Gastrocnemius medialis (tissue), 4 donors: ENCODE measurements around the gene EDARADD.

Experiments
- POLR2A ChIP-seq, 2 donors: fragments of 450-650 bp; IDR thresholded peaks; one replicate each; pipeline ENCODE4 v1.6.1; 2017; ENCODE audit warnings: antibody characterized with exemption in 2 of 2, mild to moderate bottlenecking in 2 of 2, moderate library complexity in 2 of 2
- TF ChIP-seq, protein P1 (sequence below), 5 experiments: fragments of 450-650 bp in 3 of 5; fragments of 200-600 bp in 2 of 5; sonication (generic) in 2 of 5; IDR thresholded peaks in 4 of 5; conservative IDR thresholded peaks in 1 of 5; 1 replicate in 4 of 5; 2 replicates in 1 of 5; pipeline ENCODE4 v1.5.1; 2016 to 2019; ENCODE audit warnings: antibody characterized with exemption in 5 of 5, mild to moderate bottlenecking in 3 of 5, moderate library complexity in 3 of 5

DNA sequence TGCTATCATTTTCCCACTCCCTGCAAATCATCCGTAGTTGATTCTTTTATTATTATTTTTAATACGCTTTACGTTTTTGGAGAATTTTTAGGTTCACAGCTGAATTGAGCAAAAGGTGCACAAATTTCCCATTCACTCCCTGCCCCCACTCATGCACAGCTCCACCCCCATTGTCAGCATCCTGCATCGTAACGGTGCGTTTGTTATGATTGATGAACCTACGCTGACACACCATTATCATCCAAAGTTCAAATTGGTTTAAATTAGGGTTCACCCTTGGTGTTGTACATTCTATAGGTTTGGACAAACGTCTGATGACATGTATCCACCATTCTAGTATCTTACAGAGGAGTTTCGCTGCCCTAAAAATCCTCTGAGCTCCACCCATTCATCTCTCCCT lies 44.5 kb downstream of the EDARADD start:
- TF ChIP-seq, protein P1, sequence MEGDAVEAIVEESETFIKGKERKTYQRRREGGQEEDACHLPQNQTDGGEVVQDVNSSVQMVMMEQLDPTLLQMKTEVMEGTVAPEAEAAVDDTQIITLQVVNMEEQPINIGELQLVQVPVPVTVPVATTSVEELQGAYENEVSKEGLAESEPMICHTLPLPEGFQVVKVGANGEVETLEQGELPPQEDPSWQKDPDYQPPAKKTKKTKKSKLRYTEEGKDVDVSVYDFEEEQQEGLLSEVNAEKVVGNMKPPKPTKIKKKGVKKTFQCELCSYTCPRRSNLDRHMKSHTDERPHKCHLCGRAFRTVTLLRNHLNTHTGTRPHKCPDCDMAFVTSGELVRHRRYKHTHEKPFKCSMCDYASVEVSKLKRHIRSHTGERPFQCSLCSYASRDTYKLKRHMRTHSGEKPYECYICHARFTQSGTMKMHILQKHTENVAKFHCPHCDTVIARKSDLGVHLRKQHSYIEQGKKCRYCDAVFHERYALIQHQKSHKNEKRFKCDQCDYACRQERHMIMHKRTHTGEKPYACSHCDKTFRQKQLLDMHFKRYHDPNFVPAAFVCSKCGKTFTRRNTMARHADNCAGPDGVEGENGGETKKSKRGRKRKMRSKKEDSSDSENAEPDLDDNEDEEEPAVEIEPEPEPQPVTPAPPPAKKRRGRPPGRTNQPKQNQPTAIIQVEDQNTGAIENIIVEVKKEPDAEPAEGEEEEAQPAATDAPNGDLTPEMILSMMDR (IDR thresholded peaks at IDR 0.05 in 4 of 5, conservative IDR thresholded peaks at IDR 0.05 in 1 of 5), result no peak
- no peak for TF ChIP-seq POLR2A (IDR thresholded peaks at IDR 0.05)
